Spleen (tissue), 7 donors: ENCODE data around the gene MYH1.

ENCODE experiments used
- POLR2A ChIP-seq, 3 donors: fragments of 450-650 bp; IDR thresholded peaks; one replicate each; pipeline ENCODE4 v1.5.1; 2017; ENCODE audit warnings: antibody characterized with exemption in 3 of 3, mild to moderate bottlenecking in 1 of 3
- POLR2AphosphoS5 ChIP-seq, 3 donors: sonication (generic); formaldehyde crosslinking; IDR thresholded peaks; one replicate each; pipeline ENCODE4 v1.5.1; 2017; ENCODE audit warnings: antibody characterized with exemption in 3 of 3
- TF ChIP-seq, protein P1 (sequence below), 11 experiments: fragments of 200-600 bp in 7 of 11; fragments of 450-650 bp in 4 of 11; sonication (generic) in 4 of 11; IDR thresholded peaks in 8 of 11; conservative IDR thresholded peaks in 3 of 11; 1 replicate in 7 of 11; 2 replicates in 4 of 11; pipeline versions ENCODE4 v1.4.0 to v1.8.0; 2016 to 2021; ENCODE audit warnings: antibody characterized with exemption in 11 of 11, inconsistent platforms in 4 of 11, mild to moderate bottlenecking in 1 of 11
- donor health status: DM: no; HTN: no; CAD: no; lungs with moderate emphysema.
- donor health status: DM: no; HTN: no; CAD: no.
- donor health status: DM: no; HTN: no; CAD: no.

DNA sequence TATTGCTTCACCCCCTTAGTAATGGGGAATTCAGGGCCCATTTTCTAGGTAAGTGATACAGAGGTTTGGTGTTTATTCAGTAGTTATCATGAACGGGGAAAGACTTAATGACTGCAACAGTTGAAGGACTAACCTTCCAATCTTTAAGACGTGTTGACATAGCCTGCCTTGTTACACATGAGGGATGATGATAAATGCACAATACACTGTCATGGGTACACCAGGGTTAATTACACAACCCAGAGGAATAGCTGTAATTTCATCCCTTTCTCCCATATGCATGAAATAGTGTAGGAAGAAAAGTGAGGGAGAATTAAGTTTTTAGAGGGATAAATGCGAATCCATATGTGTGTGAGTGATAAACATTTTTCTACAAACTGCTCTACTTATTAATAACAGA lies 59.6 kb downstream of the MYH1 start:
- TF ChIP-seq, protein P1, sequence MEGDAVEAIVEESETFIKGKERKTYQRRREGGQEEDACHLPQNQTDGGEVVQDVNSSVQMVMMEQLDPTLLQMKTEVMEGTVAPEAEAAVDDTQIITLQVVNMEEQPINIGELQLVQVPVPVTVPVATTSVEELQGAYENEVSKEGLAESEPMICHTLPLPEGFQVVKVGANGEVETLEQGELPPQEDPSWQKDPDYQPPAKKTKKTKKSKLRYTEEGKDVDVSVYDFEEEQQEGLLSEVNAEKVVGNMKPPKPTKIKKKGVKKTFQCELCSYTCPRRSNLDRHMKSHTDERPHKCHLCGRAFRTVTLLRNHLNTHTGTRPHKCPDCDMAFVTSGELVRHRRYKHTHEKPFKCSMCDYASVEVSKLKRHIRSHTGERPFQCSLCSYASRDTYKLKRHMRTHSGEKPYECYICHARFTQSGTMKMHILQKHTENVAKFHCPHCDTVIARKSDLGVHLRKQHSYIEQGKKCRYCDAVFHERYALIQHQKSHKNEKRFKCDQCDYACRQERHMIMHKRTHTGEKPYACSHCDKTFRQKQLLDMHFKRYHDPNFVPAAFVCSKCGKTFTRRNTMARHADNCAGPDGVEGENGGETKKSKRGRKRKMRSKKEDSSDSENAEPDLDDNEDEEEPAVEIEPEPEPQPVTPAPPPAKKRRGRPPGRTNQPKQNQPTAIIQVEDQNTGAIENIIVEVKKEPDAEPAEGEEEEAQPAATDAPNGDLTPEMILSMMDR (IDR thresholded peaks at IDR 0.05 in 8 of 11, conservative IDR thresholded peaks at IDR 0.05 in 3 of 11), result no peak
- TF ChIP-seq POLR2A (IDR thresholded peaks at IDR 0.05) (no peak), POLR2AphosphoS5 (IDR thresholded peaks at IDR 0.05) (no peak)
